GM21381 (cell line): ENCODE results near the gene IMMP2L.

Source experiments
- ATAC-seq: cut with Tn5 transposase; IDR thresholded peaks from one replicate; pipeline ENCODE4 v1.9.1; 2021; ENCODE audit warnings: mild to moderate bottlenecking, moderate library complexity; ENCODE audit not compliant: unreplicated experiment

IMMP2L gene

DNA sequence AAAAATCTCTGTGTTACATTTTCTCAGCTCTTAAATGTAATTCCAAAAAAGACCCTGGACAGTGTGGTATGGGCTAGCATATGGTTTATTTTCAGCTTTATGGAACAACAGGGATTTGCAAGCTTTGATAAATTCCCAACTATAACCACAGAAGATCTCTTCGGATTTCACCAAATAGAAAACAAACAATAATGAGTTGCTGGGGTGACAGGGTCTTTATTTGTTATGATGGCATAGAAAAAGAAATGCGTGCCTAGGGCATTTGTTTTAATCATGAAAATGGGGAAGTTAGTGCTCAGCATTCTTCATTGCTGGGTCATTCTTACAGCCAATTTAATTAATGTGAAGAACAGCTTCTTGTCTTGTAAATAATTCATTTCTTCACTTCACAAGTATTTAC, 332.4 kb downstream of the IMMP2L start:
- ATAC-seq = no peak

DNA sequence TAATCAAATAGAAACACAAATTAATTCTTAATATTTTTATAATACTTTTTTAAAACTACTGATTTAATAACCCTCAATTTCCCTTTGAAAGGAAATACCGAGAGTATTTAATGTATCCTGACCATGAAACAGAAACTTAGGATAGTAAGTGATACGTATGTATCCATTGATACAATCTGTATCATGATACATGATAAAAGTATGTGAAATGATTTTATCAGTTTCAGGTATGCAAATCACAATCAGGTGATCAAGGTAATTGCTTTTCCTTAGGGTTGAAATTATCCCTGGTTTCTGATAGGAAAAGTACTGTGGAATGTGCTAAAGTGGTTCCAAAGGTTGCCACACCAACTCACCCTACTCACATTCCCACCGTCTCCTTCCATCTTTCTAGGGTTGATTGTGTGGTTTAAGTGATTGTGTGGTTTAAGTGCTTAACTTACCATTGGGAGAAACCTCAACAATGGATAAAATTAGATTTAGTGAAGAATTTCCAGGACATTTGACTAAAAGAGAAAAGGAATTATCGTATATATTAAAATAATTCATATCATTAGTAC, 333.0 kb downstream of the IMMP2L start:
- no peak for ATAC-seq

DNA sequence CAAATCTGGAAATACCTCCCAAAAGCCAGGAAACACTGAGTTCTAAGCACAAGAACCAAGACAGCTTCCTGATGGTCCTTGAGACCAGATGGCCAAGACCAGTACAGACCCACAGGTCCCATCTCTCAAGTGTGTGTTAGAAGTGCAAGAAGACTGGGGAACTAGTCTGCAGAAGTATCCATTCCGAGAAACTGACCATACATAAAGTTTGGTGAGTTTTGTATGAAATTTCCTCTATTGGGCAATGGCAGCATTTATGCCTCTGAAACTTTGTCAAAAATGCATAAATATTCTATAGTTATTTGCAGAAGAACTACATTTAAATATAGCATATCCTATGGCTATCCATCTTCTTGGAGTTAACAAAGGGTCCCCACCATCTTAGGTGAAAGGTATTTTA, 333.9 kb downstream of the IMMP2L start:
- ATAC-seq = no peak

GRCh38 chr7:111226800-111227199, 335.5 kb downstream of the IMMP2L start:
- no peak for ATAC-seq

DNA sequence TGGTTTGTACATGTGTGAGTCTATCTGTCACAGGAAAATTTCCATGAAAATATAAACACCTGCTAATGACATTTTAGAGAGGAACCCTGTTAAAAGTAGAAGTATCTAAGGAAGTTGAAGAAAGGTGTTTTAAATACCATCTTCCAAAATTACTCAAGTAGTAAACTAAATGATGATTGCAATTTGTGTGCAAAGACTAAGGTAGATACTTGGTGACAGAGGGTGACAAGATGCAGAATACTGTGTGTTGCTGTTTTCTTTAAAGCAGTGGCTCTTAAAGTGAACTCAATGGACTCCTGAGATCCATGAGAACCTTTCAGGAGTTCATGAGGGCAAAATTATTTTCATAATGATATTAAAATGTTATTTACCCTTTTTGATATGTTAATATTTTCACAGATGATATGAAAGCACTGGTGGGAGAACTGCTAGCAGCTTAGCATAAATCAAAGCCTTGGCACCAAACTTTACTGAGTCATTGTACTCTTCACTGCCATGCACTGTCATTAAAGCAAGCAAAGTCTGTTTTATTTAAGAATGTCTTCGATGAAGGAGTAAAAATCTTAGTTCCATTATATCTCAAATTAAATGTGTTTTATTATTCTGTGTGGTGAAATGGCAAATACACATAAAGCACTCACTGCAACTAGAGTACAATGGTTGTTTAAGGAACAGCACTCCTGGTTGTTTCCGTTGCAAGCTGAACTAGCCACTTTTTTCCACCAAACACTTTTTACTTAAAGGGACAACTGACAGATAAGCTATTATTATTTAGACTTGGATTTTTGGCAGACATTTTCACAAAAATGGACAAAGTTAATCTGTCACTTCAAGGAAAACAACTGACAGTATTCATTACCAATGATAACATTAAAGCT, 337.7 kb downstream of the IMMP2L start:
- ATAC-seq = no peak

DNA sequence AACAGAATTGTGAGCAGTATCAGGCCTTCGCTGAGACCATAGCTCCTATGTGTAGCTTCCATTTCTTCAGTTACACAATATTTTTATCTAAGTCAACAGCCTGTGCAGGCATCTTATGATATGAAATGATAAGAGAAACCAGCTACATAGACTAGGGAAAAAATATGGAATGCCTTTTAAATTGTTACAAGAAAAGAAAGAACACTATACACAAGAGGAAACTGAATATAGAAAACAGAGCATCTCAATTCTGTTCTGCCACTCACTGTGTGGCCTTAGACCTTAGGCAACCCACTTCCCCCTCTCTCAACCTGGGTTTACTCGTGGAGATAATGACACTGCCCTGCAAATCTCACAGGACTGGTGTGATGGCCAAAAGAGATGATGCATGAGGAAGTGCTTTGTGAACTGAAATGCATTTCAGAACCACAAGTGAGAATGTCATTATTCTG, 338.5 kb downstream of the IMMP2L start:
- ATAC-seq = no peak

- no peak for ATAC-seq
Observed at GRCh38 chr7:111215550-111215949, 346.7 kb downstream of the IMMP2L start.

DNA sequence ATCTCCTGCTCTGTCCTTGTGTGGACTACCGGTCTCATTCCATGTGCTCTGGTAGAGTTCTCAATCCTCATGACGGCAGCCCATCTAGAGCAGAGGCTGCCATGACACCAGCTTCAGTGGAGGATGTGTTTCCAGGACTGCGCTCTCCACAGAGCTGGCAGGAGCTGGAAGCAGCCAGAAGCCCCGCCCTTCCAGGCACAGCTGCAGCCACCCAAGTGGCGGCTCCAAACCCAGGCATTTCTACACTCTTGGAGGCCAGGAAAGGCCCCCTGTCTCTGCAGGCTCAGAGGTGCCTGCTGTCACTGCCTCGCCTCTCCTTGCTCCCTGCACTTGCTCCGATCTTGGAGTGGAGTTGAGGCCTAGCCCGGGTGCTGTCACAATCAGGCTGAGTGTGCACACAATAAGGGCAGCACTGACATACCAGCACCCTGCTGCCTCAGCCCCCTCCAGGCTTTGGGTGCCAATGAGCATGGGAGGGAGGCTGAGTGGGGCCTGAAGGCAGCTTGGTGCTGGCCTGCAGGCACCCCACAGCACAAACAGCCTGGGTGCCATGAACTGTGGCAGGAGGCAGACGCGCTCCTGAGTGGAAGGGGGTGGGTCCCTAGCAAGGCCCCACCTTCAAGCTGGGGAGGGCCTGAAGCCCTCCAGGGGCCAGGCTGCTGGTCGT, 349.3 kb downstream of the IMMP2L start:
- no peak for ATAC-seq

- ATAC-seq = no peak
Observed at GRCh38 chr7:111210996-111211395, 351.3 kb downstream of the IMMP2L start.

GRCh38 chr7:111210043-111210442, 352.2 kb downstream of the IMMP2L start:
- ATAC-seq = no peak

DNA sequence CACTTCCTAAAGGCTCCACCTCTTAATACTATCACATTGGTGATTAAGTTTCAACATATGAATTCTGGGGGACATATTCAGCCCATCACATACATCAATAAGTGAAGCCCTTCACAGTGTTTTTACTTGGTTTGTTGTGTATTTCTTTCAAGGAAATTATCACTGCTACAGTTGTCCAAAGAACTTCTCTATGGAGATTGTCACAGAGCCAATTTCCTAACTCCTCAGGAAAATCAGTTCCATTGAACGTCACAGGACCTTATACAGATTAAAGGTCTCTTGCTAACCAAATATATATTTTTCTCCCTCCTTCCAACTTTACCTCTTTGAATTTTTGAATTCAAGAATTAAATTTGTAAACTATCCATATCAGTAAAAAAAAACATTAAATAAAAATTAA, 357.0 kb downstream of the IMMP2L start:
- no peak for ATAC-seq

DNA sequence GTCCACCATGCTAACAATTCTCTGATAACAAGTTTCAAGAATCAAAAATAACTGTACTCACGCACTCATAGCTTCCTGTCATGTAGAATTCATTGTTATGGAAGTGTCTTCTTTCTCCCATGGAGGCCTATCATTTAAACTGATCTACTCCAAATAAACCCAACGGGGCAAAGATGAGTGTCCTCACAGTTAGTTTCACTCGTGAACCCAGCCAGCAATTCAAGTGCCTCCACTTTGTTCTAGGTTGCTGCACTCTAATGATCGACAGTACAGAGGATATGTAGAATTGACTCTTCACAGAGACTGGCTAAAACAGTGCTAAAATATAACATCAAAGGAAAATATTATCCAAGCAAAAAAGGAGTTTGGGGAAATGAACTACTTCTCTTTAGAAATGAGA, 360.0 kb downstream of the IMMP2L start:
- ATAC-seq = no peak

DNA sequence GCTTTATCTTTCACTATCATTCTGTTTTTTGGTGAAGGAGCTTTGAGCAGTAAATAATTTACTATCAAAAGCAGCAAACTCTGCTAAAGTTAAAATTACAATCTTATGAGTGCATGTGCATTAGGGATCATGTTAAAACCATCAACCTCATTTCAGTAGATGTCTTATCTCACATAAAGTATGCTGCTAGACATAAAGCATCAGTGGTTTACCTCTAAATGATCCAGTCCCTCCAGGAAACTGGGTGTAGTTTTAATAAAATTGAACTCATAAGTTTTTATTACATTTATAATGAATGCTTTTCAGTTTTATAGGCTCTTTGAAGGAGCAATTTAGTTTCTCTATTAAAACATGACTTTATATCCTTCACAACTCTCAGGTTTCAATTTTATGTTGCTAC, 362.6 kb downstream of the IMMP2L start:
- no peak for ATAC-seq

DNA sequence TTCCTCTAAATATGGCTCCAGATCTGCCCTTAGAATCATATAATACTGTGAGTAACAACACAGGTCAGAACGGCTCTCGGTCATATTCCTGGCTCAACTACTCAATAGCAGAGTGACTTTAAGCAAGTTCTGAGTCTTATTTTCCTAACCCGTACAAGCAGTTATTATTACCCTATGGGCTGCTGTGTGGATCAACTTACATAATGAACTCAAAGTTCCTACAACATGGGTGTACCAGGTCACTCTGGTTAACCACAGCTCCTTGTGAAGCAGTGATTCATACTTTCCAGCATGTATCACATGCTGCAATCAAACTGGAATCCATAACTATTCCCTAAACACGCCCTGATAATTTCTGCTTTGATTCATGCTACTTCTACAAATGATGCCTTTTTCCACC, 364.0 kb downstream of the IMMP2L start:
- ATAC-seq = no peak

DNA sequence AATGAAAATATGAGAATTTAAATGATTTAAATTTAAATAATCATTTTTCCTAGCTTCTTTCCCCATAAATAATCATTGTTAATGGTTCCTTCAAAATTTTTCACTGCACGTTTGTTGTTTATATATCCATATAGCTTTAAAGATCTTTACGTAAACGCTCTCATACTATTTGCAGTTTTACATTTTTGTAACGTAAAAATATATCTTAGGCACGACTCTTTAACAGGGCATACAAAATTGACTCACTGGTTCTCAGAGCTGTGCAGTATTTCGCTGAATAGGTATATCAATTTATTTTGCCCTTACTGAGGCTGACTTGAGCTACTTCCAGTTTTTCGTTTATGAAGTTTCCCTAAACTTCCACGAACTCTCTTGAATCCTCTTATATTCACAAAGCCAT, 365.6 kb downstream of the IMMP2L start:
- ATAC-seq = no peak

- no peak for ATAC-seq
Observed at GRCh38 chr7:111192614-111193413, 369.5 kb downstream of the IMMP2L start.

- no peak for ATAC-seq
Observed at GRCh38 chr7:111190804-111191203, 371.5 kb downstream of the IMMP2L start.

- ATAC-seq = no peak
Observed at GRCh38 chr7:111184987-111185386, 377.3 kb downstream of the IMMP2L start.

DNA sequence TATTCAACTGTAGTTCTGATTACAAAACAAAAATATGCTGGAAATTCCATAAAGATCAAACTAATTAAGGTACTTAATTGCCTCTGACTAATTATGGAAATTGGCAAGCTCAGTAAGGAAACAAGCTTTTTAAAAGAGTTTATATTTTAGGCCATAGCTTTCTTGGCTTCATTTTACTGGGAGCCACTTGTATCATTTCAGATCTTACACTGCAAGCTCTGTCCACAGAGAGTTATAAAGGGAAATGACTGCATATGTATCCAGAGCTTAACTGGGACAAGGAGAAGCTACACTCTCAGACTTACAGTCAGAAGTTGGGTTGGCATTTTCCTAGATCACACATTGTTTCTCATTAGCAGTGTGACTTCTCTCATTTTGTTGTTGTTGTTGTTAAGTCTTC, 379.0 kb downstream of the IMMP2L start:
- ATAC-seq = no peak

- no peak for ATAC-seq
Observed at GRCh38 chr7:111180338-111180737, 382.0 kb downstream of the IMMP2L start.

DNA sequence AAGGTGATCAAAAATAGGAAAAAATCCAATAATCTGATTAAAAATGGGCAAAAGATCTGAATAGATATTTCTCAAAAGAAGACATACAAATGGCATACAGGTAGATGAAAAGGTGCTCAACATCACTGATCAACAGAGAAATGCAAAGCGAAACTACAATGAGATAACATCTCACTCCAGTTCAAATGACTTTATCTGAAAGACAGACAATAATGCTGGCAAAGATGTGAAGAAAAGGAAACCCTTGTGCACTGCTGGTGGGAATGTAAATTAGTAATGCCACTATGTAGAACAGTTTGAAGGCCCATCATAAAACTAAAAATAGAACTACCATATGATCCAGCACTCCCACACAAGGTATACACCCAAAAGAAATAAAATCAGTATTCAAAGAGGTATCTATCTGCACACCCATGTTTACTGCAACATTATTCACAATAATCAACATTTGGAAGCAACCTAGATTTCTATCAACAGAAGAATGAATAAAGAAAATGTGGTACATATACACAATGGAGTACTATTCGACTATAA, 386.3 kb downstream of the IMMP2L start:
- no peak for ATAC-seq
